ENCODE results near the gene NELFE. TPM values are rescaled to one million over a fixed set of nuclear protein-coding genes. Genes with fewer than 3 reads are reported as not detected.

NELFE gene
- total RNA-seq, 1 experiment from 2014 or later: 91.4 TPM

- Histone ChIP-seq H3T11ph (ENCODE audit: low read length) (no peak overlapping the region), H4K8ac (replicated peaks; ENCODE audit: insufficient read length, low read depth, low read length) (no peak overlapping the region), H3K14ac (ENCODE audit: insufficient read depth, low read length) (no peak overlapping the region), H3K9me3 (ENCODE audit: control insufficient read depth, low read depth, low read length) (no peaks in the 10 kb centered on the region), H3K27me3 (ENCODE audit: insufficient read depth, low read length) (no peaks in the 10 kb centered on the region), H2BK120ac (ENCODE audit: low read depth, low read length, poor library complexity, severe bottlenecking) (no peak overlapping the region), H2BK12ac (ENCODE audit: insufficient read length, low read depth, low read length) (no peak overlapping the region), H3K27ac (ENCODE audit: insufficient read length, low read depth, low read length) (no peak overlapping the region), H2AFZ (ENCODE audit: low read length) (no peak overlapping the region), H2BK5ac (ENCODE audit: insufficient read length, low read length) (no peak overlapping the region), H3K4ac (ENCODE audit: low read depth, low read length) (no peak overlapping the region), H3K4me1 (ENCODE audit: insufficient read depth, low read length) (peaks cover 3% of the 10 kb centered on the region; the same call in 1 of the 2 replicates), H4K91ac (ENCODE audit: insufficient read length, low read depth, low read length) (no peak overlapping the region), H4K20me1 (ENCODE audit: control insufficient read depth, insufficient read depth, insufficient read length) (no peaks in the 10 kb centered on the region), H4K5ac (ENCODE audit: insufficient read length, low read depth, low read length) (no peak overlapping the region), H2BK15ac (ENCODE audit: low read depth, low read length) (no peak overlapping the region), H3K56ac (ENCODE audit: insufficient read length, low read depth, low read length) (no peak overlapping the region), H3K79me2 (ENCODE audit: insufficient read depth, low read length) (peaks cover 7% of the 10 kb centered on the region), H3K79me1 (ENCODE audit: insufficient read depth, low read depth, low read length, poor library complexity, severe bottlenecking) (peaks cover 3% of the 10 kb centered on the region), H2BK20ac (ENCODE audit: low read depth, low read length, poor library complexity, severe bottlenecking) (no peak overlapping the region), H3K4me2 (ENCODE audit: insufficient read depth, insufficient read length, low read length) (no peak overlapping the region), H3K23ac (ENCODE audit: insufficient read length, low read depth, low read length) (no peak overlapping the region), H3K23me2 (ENCODE audit: insufficient read length, low read depth, low read length, poor library complexity, severe bottlenecking) (peaks cover 10% of the 10 kb centered on the region), H3K18ac (ENCODE audit: insufficient read length, low read depth, low read length) (no peak overlapping the region), H3K9ac (ENCODE audit: extremely low read depth, insufficient read length, low read length) (no peak overlapping the region), H2AK5ac (ENCODE audit: insufficient read length, low read length) (no peak overlapping the region)
- DNase-seq: no peak
- Mint-ChIP-seq H3K36me3 (ENCODE audit: insufficient read depth in 1 of 3, low read depth in 3 of 3) (peaks cover 27 to 75% (median 70%) of the 10 kb centered on the region in 3 experiments), H3K27me3 (ENCODE audit: low read depth) (no peaks in the 10 kb centered on the region), H3K27ac (no peak overlapping the region), H3K4me3 (peak overlapping the region in 1 of 2 experiments; percentile 95; a peak in 1 of 5 replicates), H3K4me1 (peaks cover 18% of the 10 kb centered on the region in 2 experiments), H3K9me3 (no peaks in the 10 kb centered on the region; a peak in 1 of 5 replicates)
- WGBS (ENCODE audit: extremely low coverage, insufficient read length, low lambda C conversion rate): no CpG with 5 or more reads among the region's 3 CpGs
- TF ChIP-seq CTCF (conservative IDR thresholded peaks at IDR 0.05): no peak
Measured at GRCh38 chr6:31956796-31957195, 2.0 kb downstream of the NELFE start.

Data from H9 (cell line).